Mesenchymal stem cell (in vitro differentiated cells and primary cell): ENCODE results near the gene SV2C.

Source experiments
- DNase-seq: peaks from one replicate; pipeline ENCODE4 v3.0.0-alpha.2; 2013
- H2AFZ ChIP-seq: one replicate; pipeline ENCODE4 v1.6.1; 2013; ENCODE audit warnings: low read depth, mild to moderate bottlenecking, control low read depth, inconsistent platforms, low read length, moderate library complexity
- H2AK5ac ChIP-seq: 2 replicates; pipeline ENCODE4 v1.6.1; 2013; ENCODE audit warnings: low read length, moderate library complexity, mild to moderate bottlenecking, inconsistent platforms; ENCODE audit not compliant: severe bottlenecking
- H2BK120ac ChIP-seq: one replicate; pipeline ENCODE4 v1.6.1; 2013; ENCODE audit warnings: low read depth, mild to moderate bottlenecking, inconsistent platforms, low read length, moderate library complexity
- H2BK12ac ChIP-seq, 2 experiments: one replicate each; pipeline ENCODE4 v1.6.1; 2013; ENCODE audit warnings: inconsistent platforms in 2 of 2, low read length in 2 of 2, mild to moderate bottlenecking in 2 of 2, moderate library complexity in 2 of 2, control low read depth in 1 of 2
- H2BK15ac ChIP-seq: one replicate; pipeline ENCODE4 v1.6.1; 2013; ENCODE audit warnings: mild to moderate bottlenecking, low read depth, inconsistent platforms; ENCODE audit not compliant: poor library complexity, severe bottlenecking
- H2BK5ac ChIP-seq: 2 replicates; pipeline ENCODE4 v1.6.1; 2013; ENCODE audit warnings: low read depth, mild to moderate bottlenecking, low read length, control low read depth, inconsistent platforms; ENCODE audit not compliant: poor library complexity, severe bottlenecking
- H3K14ac ChIP-seq, 2 experiments: one replicate each; pipeline ENCODE4 v1.6.1; 2013; ENCODE audit warnings: inconsistent platforms in 2 of 2, low read length in 2 of 2, control low read depth in 1 of 2, mild to moderate bottlenecking in 1 of 2, moderate library complexity in 1 of 2
- H3K18ac ChIP-seq, 2 experiments: one replicate each; pipeline ENCODE4 v1.6.1; 2013; ENCODE audit warnings: inconsistent platforms in 2 of 2, low read length in 2 of 2, control low read depth in 1 of 2, low read depth in 1 of 2, mild to moderate bottlenecking in 1 of 2
- H3K23ac ChIP-seq, 2 experiments: one replicate each; pipeline ENCODE4 v1.6.1; 2013; ENCODE audit warnings: inconsistent platforms in 2 of 2, low read length in 2 of 2, mild to moderate bottlenecking in 2 of 2, moderate library complexity in 2 of 2, control low read depth in 1 of 2
- H3K27ac ChIP-seq: 2 replicates; pipeline ENCODE4 v1.5.1; 2013; ENCODE audit warnings: mild to moderate bottlenecking, moderate library complexity, low read length, control low read depth, inconsistent platforms; ENCODE audit not compliant: poor library complexity, severe bottlenecking
- H3K27me3 ChIP-seq, 2 experiments: 2 replicates each; pipeline versions ENCODE4 v1.6.1 to v1.7.0; 2013; ENCODE audit warnings: low read length in 2 of 2, mild to moderate bottlenecking in 2 of 2, moderate library complexity in 2 of 2, control low read depth in 1 of 2, inconsistent platforms in 1 of 2; ENCODE audit not compliant: control insufficient read depth in 1 of 2, insufficient read depth in 1 of 2
- H3K36me3 ChIP-seq, 2 experiments: 2 replicates each; pipeline versions ENCODE4 v1.6.1 to v1.7.0; 2013; ENCODE audit warnings: low read length in 2 of 2, control low read depth in 1 of 2, inconsistent platforms in 1 of 2, low read depth in 1 of 2, mild to moderate bottlenecking in 1 of 2; ENCODE audit not compliant: insufficient read depth in 2 of 2, control insufficient read depth in 1 of 2
- H3K4ac ChIP-seq, 2 experiments: one replicate each; pipeline ENCODE4 v1.6.1; 2013; ENCODE audit warnings: inconsistent platforms in 2 of 2, low read length in 2 of 2, mild to moderate bottlenecking in 2 of 2, moderate library complexity in 2 of 2, control low read depth in 1 of 2, low read depth in 1 of 2
- H3K4me1 ChIP-seq: 2 replicates; pipeline ENCODE4 v1.6.1; 2013; ENCODE audit warnings: low read depth, low read length, control low read depth; ENCODE audit not compliant: control insufficient read depth, insufficient read depth
- H3K4me2 ChIP-seq: 2 replicates; pipeline ENCODE4 v1.6.1; 2013; ENCODE audit warnings: low read length, mild to moderate bottlenecking, inconsistent platforms; ENCODE audit not compliant: poor library complexity, severe bottlenecking
- H3K4me3 ChIP-seq, 2 experiments: 2 replicates each; pipeline versions ENCODE4 v1.5.1 to v1.7.0; 2013; ENCODE audit warnings: low read length in 2 of 2, mild to moderate bottlenecking in 2 of 2, control low read depth in 1 of 2, low read depth in 1 of 2; ENCODE audit not compliant: insufficient read depth in 1 of 2
- H3K79me1 ChIP-seq: replicated peaks from 2 replicates; pipeline ENCODE4 v1.6.1; 2013; ENCODE audit warnings: mild to moderate bottlenecking, control low read depth, low read length, inconsistent platforms; ENCODE audit not compliant: poor library complexity, severe bottlenecking
- H3K9ac ChIP-seq: 2 replicates; pipeline ENCODE4 v1.7.0; 2013; ENCODE audit warnings: mild to moderate bottlenecking, low read length, moderate library complexity
- H3K9me3 ChIP-seq: 2 replicates; pipeline ENCODE4 v1.7.0; 2013; ENCODE audit warnings: mild to moderate bottlenecking, low read length; ENCODE audit not compliant: control insufficient read depth
- H4K8ac ChIP-seq: one replicate; pipeline ENCODE4 v1.6.1; 2013; ENCODE audit warnings: inconsistent platforms, mild to moderate bottlenecking, low read length, moderate library complexity
- H4K91ac ChIP-seq: one replicate; pipeline ENCODE4 v1.6.1; 2013; ENCODE audit warnings: mild to moderate bottlenecking, low read length, inconsistent platforms
- WGBS: methylation state at CpG from one replicate; pipeline ENCODE4 v1.1.7; 2013; ENCODE audit warnings: mixed read lengths; 5-methylcytosine and 5-hydroxymethylcytosine counted together

SV2C gene

GRCh38 chr5:76389513-76390154, 306.5 kb downstream of the SV2C start:
- Histone ChIP-seq H3K9ac (no peak overlapping the region), H2AK5ac (no peak overlapping the region)

GRCh38 chr5:76391014-76391413, 307.8 kb downstream of the SV2C start:
- H2BK5ac ChIP-seq = no peak overlapping the region
- no peaks in the 10 kb centered on the region for H3K9me3 ChIP-seq
- no peak overlapping the region for H4K8ac ChIP-seq
- no peak overlapping the region for H2AK5ac ChIP-seq
- no peaks in the 10 kb centered on the region for H3K36me3 ChIP-seq
- H3K4me1 ChIP-seq = peaks cover 2% of the 10 kb centered on the region
- no peak overlapping the region for H2AFZ ChIP-seq
- no peak for DNase-seq
- H2BK15ac ChIP-seq = no peak overlapping the region
- no peak overlapping the region for H3K27ac ChIP-seq
- H3K9ac ChIP-seq = no peak overlapping the region
- no peak overlapping the region for H3K4me3 ChIP-seq
- H3K4ac ChIP-seq = no peak overlapping the region
- WGBS = 96% methylated on average over 9 of the region's 9 CpGs
- H2BK12ac ChIP-seq = no peak overlapping the region
- H3K23ac ChIP-seq = no peak overlapping the region
- H3K4me2 ChIP-seq = no peak overlapping the region
- H3K27me3 ChIP-seq = peaks cover 7 to 11% of the 10 kb centered on the region in 2 experiments
- H2BK120ac ChIP-seq = no peak overlapping the region
- no peak overlapping the region for H3K18ac ChIP-seq
- H3K79me1 ChIP-seq = no peaks in the 10 kb centered on the region
- H4K91ac ChIP-seq = no peak overlapping the region
- H3K14ac ChIP-seq = no peak overlapping the region

More at GRCh38 chr5:76389513-76390154, 306.5 kb downstream of the SV2C start:
- H2BK120ac ChIP-seq = no peak overlapping the region
- no peak overlapping the region for H3K14ac ChIP-seq
- H2BK15ac ChIP-seq = no peak overlapping the region
- H4K91ac ChIP-seq = no peak overlapping the region
- H3K27me3 ChIP-seq = peaks cover under 1 to 11% of the 10 kb centered on the region in 2 experiments
- H3K9me3 ChIP-seq = no peaks in the 10 kb centered on the region
- DNase-seq = no peak
- H3K4ac ChIP-seq = no peak overlapping the region
- peaks cover 2% of the 10 kb centered on the region for H3K4me1 ChIP-seq
- no peak overlapping the region for H2AFZ ChIP-seq
- H3K23ac ChIP-seq = no peak overlapping the region
- H4K8ac ChIP-seq = no peak overlapping the region
- no peak overlapping the region for H2BK5ac ChIP-seq
- no peak overlapping the region for H2BK12ac ChIP-seq
- no peak overlapping the region for H3K4me3 ChIP-seq
- H3K79me1 ChIP-seq = no peaks in the 10 kb centered on the region
- no peak overlapping the region for H3K18ac ChIP-seq
- H3K4me2 ChIP-seq = no peak overlapping the region
- H3K36me3 ChIP-seq = no peaks in the 10 kb centered on the region
- WGBS = 75% methylated on average over 11 of the region's 13 CpGs
- H3K27ac ChIP-seq = no peak overlapping the region

- Histone ChIP-seq H2BK120ac (no peak overlapping the region), H2BK5ac (no peak overlapping the region), H3K27me3 (peaks cover 7 to 14% of the 10 kb centered on the region in 2 experiments), H2AFZ (no peak overlapping the region), H4K91ac (no peak overlapping the region), H3K18ac (no peak overlapping the region), H2BK15ac (no peak overlapping the region), H3K4me2 (no peak overlapping the region), H2BK12ac (no peak overlapping the region), H3K4me3 (no peak overlapping the region), H3K36me3 (no peaks in the 10 kb centered on the region), H3K23ac (no peak overlapping the region), H3K9me3 (no peaks in the 10 kb centered on the region), H3K4me1 (peaks cover 2% of the 10 kb centered on the region), H3K27ac (no peak overlapping the region), H2AK5ac (no peak overlapping the region), H3K4ac (no peak overlapping the region), H3K9ac (no peak overlapping the region), H4K8ac (no peak overlapping the region), H3K79me1 (no peaks in the 10 kb centered on the region), H3K14ac (no peak overlapping the region)
- no peak for DNase-seq
- 83% methylated on average over 5 of the region's 5 CpGs for WGBS
These were observed 310.0 kb downstream of the SV2C start for GRCh38 chr5:76393035-76393680.

- Histone ChIP-seq H3K79me1 (no peaks in the 10 kb centered on the region), H2BK5ac (no peak overlapping the region), H3K14ac (no peak overlapping the region), H2BK120ac (no peak overlapping the region), H2AK5ac (no peak overlapping the region), H3K27ac (no peak overlapping the region), H3K4me3 (no peak overlapping the region), H2BK15ac (no peak overlapping the region), H3K4ac (no peak overlapping the region), H2BK12ac (no peak overlapping the region), H3K4me1 (peaks cover 2% of the 10 kb centered on the region), H3K23ac (no peak overlapping the region), H4K8ac (no peak overlapping the region), H3K18ac (no peak overlapping the region), H2AFZ (no peak overlapping the region), H4K91ac (no peak overlapping the region), H3K36me3 (no peaks in the 10 kb centered on the region), H3K9ac (no peak overlapping the region), H3K4me2 (no peak overlapping the region), H3K9me3 (no peaks in the 10 kb centered on the region), H3K27me3 (peaks cover 28 to 32% of the 10 kb centered on the region in 2 experiments)
- WGBS = 83% methylated on average over 2 of the region's 2 CpGs
- DNase-seq = no peak
These were observed 314.0 kb downstream of the SV2C start for GRCh38 chr5:76397200-76397599.
